Activated CD4-positive, alpha-beta T cell treated with anti-CD3 and anti-CD28 coated beads, Interleukin-2, amount 50 U/mL, for 1 hour (primary cell): ENCODE measurements around the gene FBXO2.

Source experiments
- DNase-seq: peaks from one replicate; pipeline ENCODE4 v3.0.0-alpha.2; 2020

Gene FBXO2

DNA sequence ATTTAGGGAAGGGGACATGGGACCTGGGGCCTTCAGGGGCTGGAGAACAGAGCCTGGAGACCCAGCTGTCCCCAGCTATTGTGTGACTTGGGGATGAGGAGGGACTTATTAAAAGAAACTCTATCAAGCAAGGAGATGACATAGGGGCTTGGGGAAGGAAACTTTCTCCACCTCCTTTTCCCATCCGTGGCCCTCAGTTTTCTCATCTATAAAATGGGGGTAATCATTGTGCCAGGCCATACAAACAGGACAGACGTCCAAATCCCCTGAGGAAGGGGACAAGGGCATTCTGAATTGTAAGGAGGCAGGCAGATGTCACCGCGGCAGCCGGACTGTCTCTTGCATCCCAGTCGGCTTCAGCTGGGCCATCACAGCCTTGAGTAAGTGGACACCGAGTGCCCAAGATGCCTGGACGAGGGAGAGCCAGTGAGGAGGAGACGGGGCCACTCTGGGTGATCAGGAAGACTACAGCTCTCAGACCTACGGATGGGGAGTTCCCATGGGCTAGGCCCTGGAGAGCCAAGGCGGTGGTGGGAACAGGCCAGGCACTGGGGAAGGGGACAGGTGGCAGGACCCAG, 1.9 kb downstream of the FBXO2 start:
- no peak for DNase-seq

GRCh38 chr1:11651017-11651416, 3.2 kb downstream of the FBXO2 start:
- DNase-seq, result no peak

DNA sequence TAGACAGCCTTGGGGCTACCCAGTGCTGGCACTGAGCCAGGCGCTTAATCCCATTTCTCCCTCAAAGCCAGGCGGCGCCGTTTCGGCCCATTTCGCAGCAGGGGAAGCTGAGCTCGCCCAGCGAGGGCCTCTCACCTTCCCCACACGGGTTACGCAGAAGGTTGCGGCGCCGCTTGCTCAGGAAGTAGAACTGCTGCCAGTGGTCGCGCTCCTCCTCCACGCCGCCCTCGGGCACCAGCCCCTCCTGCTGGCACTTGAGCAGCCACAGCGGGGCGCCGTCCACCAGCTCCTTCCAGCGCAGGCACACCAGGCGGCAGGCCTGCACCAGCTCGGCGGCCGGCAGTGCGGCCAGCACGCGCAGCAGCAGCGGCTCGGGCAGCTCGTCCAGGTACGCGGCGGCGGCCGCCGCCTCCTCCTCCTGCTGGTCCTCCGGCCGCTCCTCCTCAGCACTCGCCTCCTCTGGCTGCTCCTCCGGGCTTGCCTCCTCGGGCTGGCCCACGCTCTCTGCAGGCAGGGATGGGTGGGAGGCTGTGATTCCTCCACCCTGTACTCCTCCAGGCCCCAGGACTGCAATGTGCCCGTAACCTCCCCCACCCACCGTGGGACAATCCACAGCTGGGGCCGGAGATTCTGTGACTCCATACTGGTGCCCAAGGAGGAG, 3.8 kb downstream of the FBXO2 start:
- DNase-seq, result peak; percentile 74

- no peak for DNase-seq
These were observed 4.5 kb downstream of the FBXO2 start for GRCh38 chr1:11649624-11650330.

- DNase-seq, result no peak
These were observed 5.0 kb downstream of the FBXO2 start for GRCh38 chr1:11649237-11649623.

- DNase-seq, result peak; percentile 32
These were observed 5.5 kb downstream of the FBXO2 start for GRCh38 chr1:11648732-11649158.

- DNase-seq, result no peak
These were observed 6.2 kb downstream of the FBXO2 start for GRCh38 chr1:11648039-11648438.

- no peak for DNase-seq
These were observed 6.9 kb downstream of the FBXO2 start for GRCh38 chr1:11647333-11647732.

GRCh38 chr1:11646317-11646716, 7.9 kb downstream of the FBXO2 start:
- DNase-seq, result no peak

DNA sequence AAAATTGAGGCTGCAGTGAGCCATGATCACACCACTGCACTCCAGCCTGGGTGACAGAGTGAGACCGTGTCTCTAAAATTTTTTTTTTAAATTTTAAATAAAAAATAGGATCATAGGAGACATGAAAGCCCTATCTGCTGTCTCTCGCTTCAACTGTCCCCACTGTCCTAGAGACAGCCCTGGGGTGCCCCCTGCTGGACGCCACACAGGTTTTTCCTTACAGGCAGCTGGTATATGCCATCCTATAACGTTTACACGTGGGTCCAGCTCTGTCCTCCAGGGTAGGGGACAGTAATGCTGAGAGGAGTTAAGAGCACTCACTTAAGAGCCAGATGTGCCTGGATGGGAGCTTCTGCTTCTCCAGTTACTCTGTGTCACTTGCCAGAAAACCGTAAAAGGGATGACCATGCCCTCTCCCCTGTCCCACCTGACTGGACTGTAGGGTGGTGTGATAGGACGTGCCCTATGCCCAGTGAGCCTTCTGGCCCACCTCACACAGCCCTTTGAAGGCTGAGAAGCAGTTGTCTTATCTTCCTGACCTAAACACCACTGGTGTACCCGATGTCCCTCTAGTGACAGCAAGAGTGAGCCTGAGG, 8.5 kb downstream of the FBXO2 start:
- peak; percentile 84 for DNase-seq

DNA sequence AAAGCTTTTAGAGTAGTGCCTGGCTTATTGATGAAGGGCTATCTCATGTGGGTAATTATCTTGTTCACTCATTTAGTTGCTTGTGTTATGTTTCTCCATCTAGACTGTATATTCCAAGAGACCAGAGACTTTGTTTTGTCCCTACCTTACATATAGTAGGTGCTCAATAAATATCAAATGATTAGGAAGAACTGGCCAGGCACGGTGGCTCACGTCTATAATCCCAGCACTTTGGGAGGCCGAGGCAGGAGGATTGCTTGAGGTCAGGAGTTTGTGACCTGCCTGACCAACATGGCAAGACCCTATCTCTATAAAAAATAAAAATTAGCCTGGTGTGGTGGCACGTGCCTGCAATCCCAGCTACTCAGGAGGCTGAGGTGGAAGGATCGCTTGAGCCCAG, 9.0 kb downstream of the FBXO2 start:
- DNase-seq, result no peak

GRCh38 chr1:11643782-11644181, 10.4 kb downstream of the FBXO2 start:
- DNase-seq, result no peak

- DNase-seq, result peak; percentile 71
These were observed 11.7 kb downstream of the FBXO2 start for GRCh38 chr1:11642418-11643017.

- no peak for DNase-seq
These were observed 12.4 kb downstream of the FBXO2 start for GRCh38 chr1:11641776-11642305.

- no peak for DNase-seq
These were observed 13.3 kb downstream of the FBXO2 start for GRCh38 chr1:11640944-11641343.

- no peak for DNase-seq
These were observed 14.1 kb downstream of the FBXO2 start for GRCh38 chr1:11640101-11640500.

DNA sequence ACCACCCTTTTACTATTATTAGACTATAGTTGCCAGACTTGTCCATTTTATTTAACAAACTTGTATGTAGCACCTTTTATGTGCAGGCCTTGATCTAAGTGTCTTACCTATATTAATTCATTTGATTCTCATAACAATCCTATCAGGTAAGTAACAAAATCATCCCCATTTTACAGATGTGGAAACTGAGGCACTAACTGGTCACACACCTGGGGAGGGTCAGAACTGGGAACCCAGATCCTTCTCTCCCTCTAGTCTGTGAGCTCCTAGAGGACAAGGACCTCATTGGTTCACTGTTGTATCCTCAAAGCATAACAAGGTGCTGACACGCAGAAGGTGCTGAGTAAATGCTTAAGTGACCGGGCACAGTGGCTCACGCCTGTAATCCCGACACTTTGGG, 14.9 kb downstream of the FBXO2 start:
- DNase-seq, result no peak

GRCh38 chr1:11638121-11638520, 16.1 kb downstream of the FBXO2 start:
- no peak for DNase-seq

DNA sequence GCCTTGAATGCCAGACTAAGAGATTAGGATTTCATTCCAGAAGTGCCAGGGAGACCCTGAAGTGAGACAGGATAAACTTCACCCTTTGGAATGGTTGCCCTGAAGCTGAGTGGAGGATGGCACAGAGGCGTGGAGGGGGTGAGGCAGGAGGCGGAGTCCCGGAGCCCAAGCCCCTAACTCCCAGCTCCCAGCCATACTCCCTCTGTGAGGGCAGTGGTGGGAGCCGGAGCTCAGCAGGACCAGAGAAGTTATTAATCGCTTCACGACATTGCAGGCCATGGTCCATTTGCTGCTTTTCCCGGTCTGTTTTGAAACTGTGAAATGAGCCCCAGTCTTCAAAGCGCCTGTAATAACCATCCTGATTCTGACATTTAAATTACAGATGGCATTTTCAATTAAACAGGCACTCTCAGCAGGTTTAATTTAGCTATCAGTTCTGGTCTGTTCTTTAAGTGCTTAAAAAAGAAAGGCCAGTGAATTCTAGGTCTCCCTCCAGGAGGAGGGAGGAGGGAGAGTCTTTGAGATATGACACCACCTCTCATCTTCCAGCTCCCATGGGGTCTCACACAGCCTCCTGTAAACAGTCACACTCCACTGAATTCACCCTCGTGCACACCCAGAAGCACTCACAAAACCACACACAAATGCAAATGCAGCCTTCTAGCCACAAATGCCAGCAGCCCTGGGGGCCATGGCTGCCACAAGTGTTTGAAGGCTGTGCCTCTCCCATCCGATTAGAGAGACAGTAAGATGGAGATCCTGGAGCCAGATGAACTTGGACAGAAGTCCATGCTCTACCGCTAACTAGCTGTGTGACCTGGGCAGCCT, 19.6 kb downstream of the FBXO2 start:
- DNase-seq, result no peak

DNA sequence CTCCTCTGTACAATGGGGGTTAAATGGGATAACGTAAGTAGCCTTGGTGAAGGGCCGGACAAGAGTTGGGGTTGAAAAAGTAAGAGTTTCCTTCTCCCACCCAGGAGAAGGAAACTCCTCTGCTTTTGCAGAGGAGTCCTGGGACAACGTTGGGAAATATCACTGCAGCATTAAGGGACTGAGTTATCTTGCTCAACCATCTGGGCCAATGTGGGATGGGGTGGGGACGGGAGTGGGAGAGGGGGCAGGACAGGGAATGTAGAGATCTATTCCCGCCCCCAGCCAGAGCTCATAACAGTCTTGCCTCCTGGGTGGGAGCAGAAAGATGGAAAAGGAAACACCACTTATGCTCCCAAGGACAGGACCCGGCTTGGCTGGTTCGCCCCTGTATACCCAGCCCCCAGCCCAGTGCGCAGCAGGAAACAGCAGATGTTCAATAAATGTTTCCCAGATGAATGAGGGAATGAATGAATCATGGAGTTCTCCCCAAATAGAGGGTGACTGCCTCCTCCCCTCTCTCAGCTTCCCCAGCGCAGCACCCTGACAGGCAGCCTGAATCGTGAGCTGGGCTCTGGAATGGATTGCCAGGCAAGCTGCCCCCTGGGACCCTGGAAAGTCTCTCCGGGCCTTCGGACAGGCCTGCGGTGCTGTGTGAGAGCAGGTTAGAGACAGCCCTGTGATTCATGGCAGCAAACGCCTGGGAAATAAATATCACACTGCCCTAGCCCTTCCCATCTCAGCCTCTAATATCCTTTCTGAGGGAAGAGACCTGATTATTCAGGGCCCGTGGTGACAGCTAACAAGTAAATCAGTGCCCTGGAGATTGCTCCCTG, 24.8 kb downstream of the FBXO2 start:
- DNase-seq, result no peak

DNA sequence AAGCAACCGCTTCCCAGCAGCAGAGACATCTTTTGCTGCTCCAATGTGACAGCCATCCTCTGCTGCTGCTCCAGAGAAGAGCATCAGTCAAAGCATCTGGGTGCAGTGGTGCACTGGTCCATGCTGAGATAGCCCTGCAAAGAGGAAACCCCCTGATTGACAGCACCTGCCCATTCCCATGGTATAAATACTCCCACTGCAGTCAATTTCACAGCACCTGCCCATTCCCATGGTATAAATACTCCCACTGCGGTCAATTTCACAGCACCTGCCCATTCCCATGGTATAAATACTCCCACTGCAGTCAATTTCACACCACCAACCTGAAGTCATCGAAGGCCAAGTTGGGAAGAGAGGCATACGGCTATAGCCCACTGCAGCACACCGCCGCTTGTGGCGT, 25.5 kb downstream of the FBXO2 start:
- no peak for DNase-seq
